DMS 273 (cell line): ENCODE results near the gene CLIC6.

Source experiments
- DNase-seq: peaks from one replicate; lab custom pipeline; 2025; ENCODE audit not compliant: unreplicated experiment; lab: John Stamatoyannopoulos, UW

The CLIC6 gene

GRCh38 chr21:34724131-34724856 lies 55.5 kb downstream of the CLIC6 start:
- no peak for DNase-seq

- DNase-seq = no peak
These were observed 56.0 kb downstream of the CLIC6 start for GRCh38 chr21:34724857-34725195.

GRCh38 chr21:34726627-34727337 lies 58.0 kb downstream of the CLIC6 start:
- no peak for DNase-seq

- no peak for DNase-seq
These were observed 59.7 kb downstream of the CLIC6 start for GRCh38 chr21:34728479-34728878.

- no peak for DNase-seq
These were observed 61.4 kb downstream of the CLIC6 start for GRCh38 chr21:34730194-34730593.

- DNase-seq = no peak
These were observed 62.1 kb downstream of the CLIC6 start for GRCh38 chr21:34730756-34731445.

GRCh38 chr21:34732388-34732821 lies 63.6 kb downstream of the CLIC6 start:
- no peak for DNase-seq

- DNase-seq = no peak
These were observed 65.1 kb downstream of the CLIC6 start for GRCh38 chr21:34733852-34734251.

GRCh38 chr21:34734696-34735095 lies 65.9 kb downstream of the CLIC6 start:
- DNase-seq = no peak

GRCh38 chr21:34736116-34736874 lies 67.5 kb downstream of the CLIC6 start:
- no peak for DNase-seq

- no peak for DNase-seq
These were observed 68.3 kb downstream of the CLIC6 start for GRCh38 chr21:34737115-34737514.

- DNase-seq = no peak
These were observed 71.4 kb downstream of the CLIC6 start for GRCh38 chr21:34740198-34740597.

- DNase-seq = no peak
These were observed 74.5 kb downstream of the CLIC6 start for GRCh38 chr21:34743285-34743684.

GRCh38 chr21:34743831-34744230 lies 75.0 kb downstream of the CLIC6 start:
- DNase-seq = no peak

GRCh38 chr21:34744801-34745200 lies 76.0 kb downstream of the CLIC6 start:
- no peak for DNase-seq

GRCh38 chr21:34745557-34746255 lies 76.9 kb downstream of the CLIC6 start:
- DNase-seq = peak; percentile 87

GRCh38 chr21:34748862-34749261 lies 80.1 kb downstream of the CLIC6 start:
- DNase-seq = no peak

GRCh38 chr21:34754690-34755647 lies 86.2 kb downstream of the CLIC6 start:
- DNase-seq = no peak

GRCh38 chr21:34761758-34762330 lies 93.0 kb downstream of the CLIC6 start:
- no peak for DNase-seq
